ENCODE results near the gene H2BW2.
"Not testable (repeated sequence)": the region's sequence is repeated elsewhere in the genome, so short reads cannot be mapped to it uniquely, and the experiment has no call there.

H2BW2 gene

DNA sequence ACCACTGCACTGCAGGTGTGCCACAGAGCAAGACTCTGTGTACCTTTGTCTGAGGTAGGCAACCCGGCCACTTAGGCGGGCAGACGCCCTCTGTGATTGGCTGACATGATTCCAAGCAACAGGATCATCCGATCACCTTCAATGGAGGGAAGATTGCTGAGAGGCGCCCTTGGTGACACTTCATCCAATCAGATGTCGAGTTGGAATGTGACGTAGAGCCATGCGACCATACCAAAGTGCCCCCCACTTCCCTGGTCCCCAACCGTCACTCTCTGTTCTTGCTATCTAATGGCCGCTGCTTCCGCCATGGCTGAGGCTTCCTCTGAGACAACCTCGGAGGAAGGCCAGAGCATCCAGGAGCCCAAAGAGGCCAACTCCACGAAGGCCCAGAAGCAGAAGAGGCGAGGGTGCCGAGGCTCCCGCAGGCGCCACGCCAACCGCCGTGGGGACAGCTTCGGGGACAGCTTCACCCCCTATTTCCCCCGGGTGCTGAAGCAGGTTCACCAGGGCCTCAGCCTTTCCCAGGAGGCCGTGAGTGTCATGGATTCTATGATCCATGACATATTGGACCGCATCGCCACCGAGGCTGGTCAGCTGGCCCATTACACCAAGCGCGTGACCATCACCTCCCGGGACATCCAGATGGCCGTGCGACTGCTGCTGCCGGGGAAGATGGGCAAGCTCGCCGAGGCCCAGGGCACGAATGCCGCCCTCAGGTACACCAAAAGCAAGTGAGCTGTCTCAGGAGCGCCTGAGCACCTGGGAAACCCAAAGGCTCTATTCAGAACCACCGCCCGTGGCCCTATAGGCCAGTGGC lies at the start of gene H2BW2:
Gene H2BW2, plus strand, starts transcription at position 268 of the 817 bp plus-strand sequence. Its CDS starts 39 bp downstream, at position 307.
- DNase-seq: no peak

GRCh38 chrX:103999234-103999633 lies 40.5 kb upstream of the H2BW2 start:
- DNase-seq: no peak

GRCh38 chrX:104008831-104009230 lies 30.9 kb upstream of the H2BW2 start:
- DNase-seq: no peak

DNA sequence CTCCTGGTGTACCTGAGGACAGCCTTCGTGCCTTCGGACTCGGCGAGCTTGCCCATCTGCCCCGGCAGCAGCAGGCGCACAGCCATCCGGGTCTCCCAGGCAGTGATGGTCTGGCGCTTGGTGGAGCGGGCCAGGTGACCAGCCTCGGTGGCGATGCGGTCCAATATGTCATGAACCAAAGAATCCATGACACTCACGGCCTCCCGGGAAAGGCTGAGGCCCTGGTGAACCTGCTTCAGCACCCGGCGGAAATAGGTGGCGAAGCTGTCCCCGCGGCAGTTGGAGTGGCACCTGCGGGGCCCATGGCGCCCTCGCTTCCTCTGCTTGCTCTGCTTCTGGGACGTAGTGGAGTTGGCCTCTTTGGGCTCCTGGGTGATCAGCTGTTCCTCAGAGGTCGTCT lies 26.6 kb upstream of the H2BW2 start:
- DNase-seq: no peak

DNA sequence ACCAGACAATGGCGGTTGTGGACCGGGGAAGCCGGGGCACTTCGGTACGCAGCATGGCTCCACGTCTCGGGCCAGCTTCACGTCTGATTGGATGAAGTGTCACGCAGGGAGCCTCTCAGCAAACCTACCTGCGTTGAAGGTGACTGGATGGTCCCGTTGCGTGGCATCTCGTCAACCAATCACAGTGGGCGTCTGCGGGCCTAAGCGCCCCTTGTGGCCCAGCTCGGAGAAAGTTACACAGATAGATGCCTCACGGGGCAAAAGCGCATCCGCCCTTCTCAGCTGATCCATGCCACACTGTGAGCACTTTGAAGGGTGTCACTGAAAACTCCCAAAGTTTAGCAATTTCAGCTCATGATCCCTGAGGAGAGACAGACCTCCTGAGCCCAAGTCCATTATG lies 26.1 kb upstream of the H2BW2 start, which contains the start of gene H2BW1:
Gene H2BW1, minus strand, starts transcription at position 103 of the 400 bp plus-strand sequence. CDS start 132 bp downstream, outside the sequence.
- no peak for DNase-seq

- not testable (repeated sequence) for DNase-seq
Measured at GRCh38 chrX:104015576-104015975, 24.2 kb upstream of the H2BW2 start.

DNA sequence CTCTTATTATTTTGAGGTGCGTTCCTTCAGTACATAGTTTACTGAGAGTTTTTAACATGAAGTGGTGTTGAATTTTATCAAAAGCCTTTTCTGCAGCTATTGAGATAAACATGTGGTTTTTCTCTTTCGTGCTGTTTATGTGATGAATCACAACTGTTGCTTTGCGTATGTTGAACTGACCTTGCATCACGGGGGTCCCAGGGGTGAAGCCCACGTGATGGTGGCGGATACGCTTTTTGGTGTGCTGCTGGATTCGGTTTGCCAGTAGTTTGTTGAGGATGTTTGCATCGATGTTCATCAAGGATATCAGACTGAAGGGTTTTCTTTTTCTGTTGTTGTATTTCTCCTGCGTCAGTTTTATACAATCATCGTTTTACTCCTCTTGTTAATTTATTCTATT lies 21.6 kb upstream of the H2BW2 start:
- no peak for DNase-seq

DNA sequence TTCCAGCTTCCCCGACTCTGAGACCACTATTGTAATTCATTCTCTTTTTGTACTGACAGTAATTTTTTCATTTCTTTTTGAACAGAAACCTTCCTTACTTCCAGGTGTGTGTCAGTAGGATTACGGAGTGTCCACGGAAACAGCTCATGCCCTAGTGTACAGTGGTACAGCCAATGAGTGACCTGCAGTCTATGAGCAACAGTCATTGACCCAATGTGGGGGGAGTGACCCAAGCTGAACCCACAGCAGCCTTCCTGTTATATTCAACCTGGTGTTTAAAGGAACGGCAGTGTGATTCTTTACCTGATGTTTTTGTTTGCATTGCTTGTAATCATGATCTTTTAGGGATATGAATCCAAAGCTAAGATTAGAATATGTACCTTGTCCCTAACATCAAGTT lies 1.2 kb downstream of the H2BW2 start:
- DNase-seq: no peak

DNA sequence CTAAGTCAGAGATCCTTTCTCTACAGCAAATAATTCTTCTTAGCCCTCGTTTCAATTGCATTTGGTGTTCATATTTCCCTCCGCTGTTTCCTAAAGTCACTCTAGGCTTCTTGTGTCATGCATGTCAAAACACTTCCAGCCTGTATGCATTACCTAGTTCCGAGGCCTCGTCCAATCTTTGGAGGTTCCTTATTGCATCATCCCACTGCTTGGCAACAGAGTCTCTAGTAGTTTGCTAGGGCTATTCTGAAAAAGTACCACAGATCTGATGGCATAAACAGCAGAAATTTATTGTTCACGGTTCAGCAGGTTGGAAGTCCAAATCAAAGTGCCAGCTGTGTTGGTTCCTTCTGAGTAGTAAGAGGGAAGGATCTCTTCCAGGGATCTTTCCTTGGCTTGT lies 5.9 kb downstream of the H2BW2 start:
- no peak for DNase-seq

- no peak for DNase-seq
Measured at GRCh38 chrX:104047171-104047570, 7.4 kb downstream of the H2BW2 start.

DNA sequence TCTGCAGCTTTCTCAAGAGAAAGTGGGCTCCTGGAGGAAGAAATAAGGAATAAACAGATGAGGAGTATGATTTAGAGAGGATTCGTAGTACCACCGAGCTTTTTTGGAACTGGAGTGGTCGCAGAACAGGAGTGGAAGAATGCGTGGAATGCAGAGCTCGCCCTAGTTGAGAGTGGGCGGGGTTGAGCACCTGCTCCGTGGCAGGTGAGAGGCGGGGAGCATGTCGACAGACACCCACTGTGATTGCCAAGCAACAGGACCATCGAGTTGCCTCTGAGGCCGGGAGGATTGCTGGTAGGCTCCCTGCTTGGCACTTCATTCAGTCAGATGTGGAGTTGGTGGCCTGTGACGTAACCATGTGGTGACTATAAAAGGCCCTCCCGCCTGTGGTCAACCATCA lies 15.2 kb downstream of the H2BW2 start:
- not testable (repeated sequence) for DNase-seq

GRCh38 chrX:104062636-104063035 lies 22.9 kb downstream of the H2BW2 start:
- DNase-seq: not testable (repeated sequence)

- DNase-seq: not testable (repeated sequence)
Measured at GRCh38 chrX:104075778-104076445, 36.2 kb downstream of the H2BW2 start, which contains the start of gene TMSB15C. TSS of gene TMSB15C (minus strand) at chrX:104076236.

GRCh38 chrX:104077854-104078253 lies 38.1 kb downstream of the H2BW2 start:
- not testable (repeated sequence) for DNase-seq

- no peak for DNase-seq
Measured at GRCh38 chrX:104084063-104084462, 44.3 kb downstream of the H2BW2 start.

GRCh38 chrX:104084534-104085277 lies 45.0 kb downstream of the H2BW2 start:
- DNase-seq: no peak

GRCh38 chrX:104085477-104085876 lies 45.7 kb downstream of the H2BW2 start:
- no peak for DNase-seq

- no peak for DNase-seq
Measured at GRCh38 chrX:104085919-104086318, 46.2 kb downstream of the H2BW2 start.
